Left hindlimb (tissue), 1 donor: ENCODE measurements around the gene DCAF12L1.

Source experiments
- DNase-seq: peaks from one replicate; pipeline ENCODE4 v3.0.0-alpha.2; 2018

DCAF12L1 gene

GRCh38 chrX:126552313-126553022 is at the start of gene DCAF12L1:
DCAF12L1 (minus strand) TSS chrX:126552814; CDS start chrX:126552608, 206 bp downstream.
- peak; percentile 50 for DNase-seq

GRCh38 chrX:126580877-126581276 is 28.3 kb upstream of the DCAF12L1 start:
- no peak for DNase-seq

GRCh38 chrX:126575911-126576310 is 23.3 kb upstream of the DCAF12L1 start:
- no peak for DNase-seq

- no peak for DNase-seq
Measured at GRCh38 chrX:126557151-126557550, 4.5 kb upstream of the DCAF12L1 start.

- peak; percentile 20 for DNase-seq
Measured at GRCh38 chrX:126551725-126552312, 795 bp downstream of the DCAF12L1 start.

GRCh38 chrX:126551306-126551705 is 1.3 kb downstream of the DCAF12L1 start:
- DNase-seq = no peak

GRCh38 chrX:126550816-126551215 is 1.8 kb downstream of the DCAF12L1 start:
- no peak for DNase-seq

- no peak for DNase-seq
Measured at GRCh38 chrX:126509923-126510322, 42.7 kb downstream of the DCAF12L1 start.
